Activated gamma-delta T cell treated with anti-CD3 and anti-CD28 coated beads, Interleukin-2, amount 50 U/mL, for 16 hours (primary cell): ENCODE data around the gene NAT10.

Experiments used
- DNase-seq: peaks from one replicate; pipeline ENCODE4 v3.0.0-alpha.2; 2020; ENCODE audit warnings: low read depth

Gene NAT10

DNA sequence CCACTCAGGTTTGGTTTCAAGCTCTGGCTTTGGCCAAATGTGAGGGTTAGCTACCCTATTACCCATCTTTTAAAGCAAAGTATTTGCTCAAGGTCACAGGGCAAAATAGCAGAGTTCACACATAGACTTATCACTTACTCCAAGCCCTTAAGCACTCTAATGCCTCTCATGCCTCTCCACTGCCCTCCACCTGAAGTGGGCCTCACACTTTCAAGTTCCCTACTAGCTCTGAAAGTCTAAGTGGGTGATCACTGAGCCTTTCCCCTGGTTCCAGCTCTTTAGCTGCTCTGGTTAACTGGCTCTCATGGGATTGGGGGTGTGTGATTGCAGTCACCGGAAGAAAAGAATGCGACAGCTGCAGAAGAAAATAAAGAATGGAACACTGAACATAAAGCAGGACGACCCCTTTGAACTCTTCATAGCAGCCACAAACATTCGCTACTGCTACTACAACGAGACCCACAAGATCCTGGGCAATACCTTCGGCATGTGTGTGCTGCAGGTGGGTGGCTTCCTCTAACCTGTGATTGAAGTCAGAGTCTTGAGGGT is 6.4 kb downstream of the NAT10 start:
- no peak for DNase-seq

DNA sequence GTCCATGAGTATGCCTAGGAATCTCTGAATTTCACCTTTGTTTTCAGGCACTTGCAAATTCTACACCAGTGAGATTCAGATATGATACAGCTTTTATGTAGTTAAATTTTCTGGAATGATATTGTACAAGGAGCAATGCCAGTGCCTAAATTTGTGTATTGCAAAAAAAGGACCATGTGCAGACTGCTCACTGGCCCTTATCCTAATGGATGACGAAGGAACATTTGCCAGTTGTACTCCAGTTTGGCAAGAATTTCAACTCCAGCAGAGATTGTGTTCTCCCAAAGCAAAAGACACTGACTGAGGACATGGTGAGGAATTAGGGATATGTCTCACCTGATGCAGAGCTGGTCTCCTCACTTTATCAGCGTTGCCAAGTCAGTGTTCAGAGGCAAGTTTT is 8.6 kb downstream of the NAT10 start:
- no peak for DNase-seq

DNA sequence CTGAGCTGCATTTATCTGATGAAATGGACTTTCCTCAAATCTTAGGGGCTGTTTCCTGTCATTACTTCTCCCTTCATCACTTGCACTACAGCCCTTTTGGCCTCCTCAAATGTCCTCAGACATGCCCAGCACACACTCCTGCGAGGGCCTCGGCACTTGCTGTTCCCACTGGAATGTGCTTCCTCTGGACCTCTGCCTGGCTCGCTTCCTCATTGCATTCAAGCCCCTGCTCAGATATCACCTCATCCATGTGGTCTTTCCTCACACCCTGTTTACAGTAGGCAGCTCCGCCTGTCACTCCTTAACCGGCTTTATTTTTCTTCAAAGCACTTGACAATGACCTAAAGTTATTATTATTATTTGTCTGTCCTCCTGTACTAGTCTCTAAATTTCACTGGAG is 9.0 kb downstream of the NAT10 start:
- no peak for DNase-seq

DNA sequence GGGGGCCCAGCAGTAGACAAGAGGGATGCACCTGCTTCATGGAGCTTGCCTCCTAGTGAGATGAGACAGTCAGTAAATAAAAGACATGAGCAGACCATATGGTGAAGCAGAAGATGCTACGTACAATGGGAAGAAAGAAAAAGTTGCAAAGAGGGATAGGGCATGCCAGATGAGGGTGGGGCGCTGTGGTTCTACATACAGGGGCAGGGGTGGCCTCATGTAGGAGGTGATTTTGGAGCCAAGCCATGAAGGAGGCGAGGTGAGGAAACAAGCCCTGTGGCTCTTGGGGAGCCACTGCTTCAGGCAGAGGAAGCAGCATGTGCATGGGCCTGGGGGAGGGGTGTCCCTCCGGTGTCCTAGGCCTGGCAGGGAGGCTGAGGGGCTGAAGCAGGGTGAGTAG is 15.2 kb downstream of the NAT10 start:
- DNase-seq = no peak

DNA sequence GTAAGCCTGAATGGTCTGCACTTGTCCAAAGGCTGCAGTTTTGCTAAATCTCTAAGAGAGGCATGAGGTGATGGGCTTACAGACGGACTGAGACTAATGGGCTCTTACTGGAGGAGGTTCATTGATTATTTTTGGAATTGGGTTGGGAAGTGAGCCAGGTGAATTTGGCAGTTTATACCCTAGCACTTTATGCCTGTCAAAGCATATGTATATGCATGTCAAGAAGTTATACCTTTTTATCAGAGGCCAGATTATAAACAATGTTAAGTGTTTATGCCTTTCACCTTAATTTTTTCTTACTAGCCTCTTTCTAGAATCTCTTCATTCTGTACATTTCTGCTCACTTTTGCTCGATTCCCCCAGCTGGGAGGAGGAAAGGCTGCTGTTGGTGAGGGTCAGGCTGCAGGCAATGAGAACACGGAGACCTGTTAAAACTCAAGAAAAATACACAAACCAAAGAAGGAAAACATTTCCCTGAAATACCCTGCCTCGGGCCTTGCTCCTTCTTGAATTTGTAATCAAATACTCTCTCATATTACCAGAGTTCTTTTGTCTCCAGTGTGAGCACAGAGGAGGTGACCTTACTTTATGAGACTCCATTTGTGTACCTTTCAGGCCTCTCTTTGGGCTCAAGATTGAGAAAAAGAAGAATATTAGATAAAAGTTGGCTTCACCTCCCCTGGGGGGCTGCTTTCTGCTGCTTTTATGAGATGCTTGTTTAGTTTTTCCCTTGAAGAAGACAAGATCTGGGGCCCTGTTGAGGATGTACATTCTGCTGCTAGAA is 19.6 kb downstream of the NAT10 start:
- DNase-seq = no peak

DNA sequence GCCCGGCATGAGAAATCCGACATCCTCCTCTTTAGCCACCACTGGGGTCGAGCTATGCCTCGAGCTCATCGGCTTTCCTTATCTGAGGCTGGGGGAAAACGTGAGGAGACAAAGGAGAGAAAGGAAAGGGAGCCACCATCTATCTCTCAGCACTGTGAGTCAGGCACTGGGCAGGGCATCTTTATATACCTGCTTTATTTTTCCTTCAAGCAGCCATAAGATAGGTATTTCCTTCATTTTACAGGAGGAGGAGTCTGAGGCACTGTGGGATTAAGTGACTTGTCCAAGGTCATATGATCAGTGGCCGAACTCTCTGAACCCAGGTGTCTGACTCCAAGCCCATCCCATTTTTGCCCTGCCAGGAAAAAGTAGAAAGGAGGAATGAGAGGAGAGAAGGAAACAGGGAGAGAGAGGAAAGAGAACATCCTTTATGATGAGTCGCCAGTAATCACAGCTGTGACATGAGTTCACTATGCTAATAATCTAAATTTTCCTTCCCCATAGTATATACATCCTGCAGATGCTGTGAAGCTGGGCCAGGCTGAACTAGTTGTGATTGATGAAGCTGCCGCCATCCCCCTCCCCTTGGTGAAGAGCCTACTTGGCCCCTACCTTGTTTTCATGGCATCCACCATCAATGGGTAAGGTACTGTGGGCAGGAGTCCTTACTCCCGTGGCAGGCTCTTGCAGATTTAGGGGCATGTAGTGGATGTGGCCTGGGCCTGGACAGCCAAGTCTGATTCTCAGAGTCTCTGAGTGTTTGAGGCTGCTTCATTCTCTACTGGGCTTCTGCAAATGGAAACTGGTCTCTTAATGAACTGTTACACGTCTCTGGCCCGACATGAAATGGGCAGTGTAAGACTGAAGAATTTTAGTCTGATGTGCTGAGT is 21.8 kb downstream of the NAT10 start:
- DNase-seq = no peak

DNA sequence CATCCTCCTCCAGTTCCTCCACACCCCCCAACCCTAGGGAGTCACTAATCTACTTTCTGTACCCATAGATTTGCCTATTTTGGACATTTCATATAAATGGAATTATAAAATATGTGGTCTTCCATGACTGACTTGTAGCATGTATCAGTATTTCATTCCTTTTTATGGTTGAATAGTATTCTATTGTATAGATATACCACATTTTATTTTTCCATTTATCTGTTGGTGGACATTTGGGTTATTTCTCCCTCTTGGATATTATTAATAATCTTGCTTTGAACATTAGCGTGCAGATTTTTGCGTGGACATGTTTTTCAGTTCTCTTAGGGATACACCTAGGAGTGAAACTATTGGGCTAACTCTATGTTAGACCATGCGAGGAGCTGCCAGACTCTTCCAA is 23.4 kb downstream of the NAT10 start:
- DNase-seq = no peak

DNA sequence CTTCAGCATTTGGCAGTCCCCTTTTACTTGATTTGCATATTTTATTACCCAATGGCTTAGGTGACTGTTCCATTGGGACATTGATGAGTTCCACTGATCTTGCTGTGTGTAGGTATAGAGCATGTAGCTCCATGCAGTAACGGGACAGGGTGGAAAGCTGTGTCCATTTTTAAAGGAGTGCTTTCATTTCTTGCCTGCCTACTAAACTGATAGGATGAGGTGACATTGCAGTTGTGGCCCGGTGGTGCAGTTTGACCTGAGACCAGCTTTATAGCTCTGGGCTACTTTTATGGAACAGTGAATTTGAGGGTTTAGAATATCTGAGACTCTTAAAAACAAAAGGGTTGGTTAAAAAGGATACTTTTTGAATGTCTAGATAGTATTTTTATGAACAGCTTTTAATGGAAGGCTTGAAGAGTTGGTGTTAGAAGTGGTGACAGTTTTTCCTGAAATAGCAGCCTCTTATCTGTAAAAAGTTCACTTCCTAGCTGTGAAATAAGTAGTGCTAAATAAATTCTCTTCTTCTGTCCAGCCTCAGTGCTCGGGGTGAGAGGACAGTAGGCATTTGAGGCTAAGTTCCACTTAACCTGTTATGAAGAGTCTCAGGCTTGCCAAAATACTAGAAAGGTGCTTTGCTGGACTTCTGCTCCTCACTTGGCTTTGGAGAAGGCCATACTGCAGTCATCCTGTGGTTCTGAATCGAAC is 27.0 kb downstream of the NAT10 start:
- no peak for DNase-seq

DNA sequence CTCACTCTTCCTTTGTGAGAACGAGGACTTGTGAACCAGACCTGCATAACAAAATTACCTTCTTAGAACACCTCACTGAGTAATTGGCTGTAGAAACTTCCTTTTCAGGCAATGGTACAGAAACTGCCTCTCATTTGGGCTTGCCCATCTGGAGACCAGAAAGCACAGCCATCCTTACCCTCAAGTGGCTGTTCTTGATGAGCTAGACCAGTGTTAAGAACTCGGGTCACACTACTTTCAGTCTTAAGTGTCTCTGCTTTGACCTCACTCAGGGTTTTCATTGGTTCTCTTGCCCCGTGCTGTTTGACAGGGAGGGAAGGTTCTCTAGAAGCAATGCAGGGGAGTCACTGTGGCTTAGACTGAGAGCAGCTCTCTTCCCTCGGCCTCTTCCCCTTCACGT is 29.3 kb downstream of the NAT10 start:
- no peak for DNase-seq

DNA sequence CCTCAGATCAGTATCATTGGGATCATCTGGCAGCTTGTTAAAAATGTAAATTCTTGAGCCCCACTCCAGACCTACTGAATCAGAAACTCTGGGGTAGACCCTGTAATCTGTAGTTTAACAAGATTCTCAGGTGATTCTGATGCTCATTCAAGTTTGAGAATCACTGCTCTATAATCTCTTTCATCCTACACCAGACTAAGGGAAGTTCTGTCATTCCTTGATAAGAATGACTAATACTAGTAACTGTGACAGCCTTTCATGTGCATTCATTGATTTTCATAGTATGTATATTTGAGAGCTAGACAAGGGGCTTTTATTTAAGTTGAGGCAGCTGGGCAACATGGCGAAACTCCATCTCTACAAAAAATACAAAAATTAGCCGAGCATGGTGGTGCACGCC is 30.0 kb downstream of the NAT10 start:
- DNase-seq = no peak

DNA sequence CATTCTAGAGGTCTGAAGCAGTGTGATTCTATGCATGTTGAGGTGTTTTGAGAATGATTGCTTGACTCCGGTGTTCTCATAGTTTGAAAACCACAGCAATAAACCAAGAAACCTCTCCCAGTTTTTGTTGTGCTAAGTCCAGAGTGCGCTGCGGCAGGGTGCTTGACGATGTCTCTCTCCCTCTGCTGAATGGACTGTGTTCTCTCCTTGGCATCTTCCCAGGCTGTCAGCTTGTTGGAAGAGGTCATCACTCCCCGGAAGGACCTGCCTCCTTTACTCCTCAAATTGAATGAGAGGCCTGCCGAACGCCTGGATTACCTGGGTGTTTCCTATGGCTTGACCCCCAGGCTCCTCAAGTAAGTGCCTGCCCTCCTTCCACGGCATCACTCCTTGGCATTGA is 31.0 kb downstream of the NAT10 start:
- no peak for DNase-seq

DNA sequence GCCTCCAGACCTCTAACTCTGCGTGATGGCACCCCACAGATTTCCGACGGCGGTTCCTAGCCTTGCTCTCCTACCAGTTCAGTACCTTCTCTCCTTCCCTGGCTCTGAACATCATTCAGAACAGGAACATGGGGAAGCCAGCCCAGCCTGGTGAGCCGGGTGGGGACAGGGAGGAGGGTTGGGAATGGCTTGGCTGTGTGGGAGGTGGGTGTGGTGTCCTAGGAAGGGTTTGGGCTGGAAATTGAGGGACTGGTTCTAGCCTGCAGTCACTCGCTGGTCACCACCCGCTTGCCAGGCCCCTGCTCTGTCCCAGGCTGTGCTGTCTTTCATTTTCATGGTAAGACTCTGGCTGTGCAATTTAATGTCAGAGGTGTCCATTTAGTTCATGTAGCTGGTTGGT is 33.9 kb downstream of the NAT10 start:
- DNase-seq = no peak

DNA sequence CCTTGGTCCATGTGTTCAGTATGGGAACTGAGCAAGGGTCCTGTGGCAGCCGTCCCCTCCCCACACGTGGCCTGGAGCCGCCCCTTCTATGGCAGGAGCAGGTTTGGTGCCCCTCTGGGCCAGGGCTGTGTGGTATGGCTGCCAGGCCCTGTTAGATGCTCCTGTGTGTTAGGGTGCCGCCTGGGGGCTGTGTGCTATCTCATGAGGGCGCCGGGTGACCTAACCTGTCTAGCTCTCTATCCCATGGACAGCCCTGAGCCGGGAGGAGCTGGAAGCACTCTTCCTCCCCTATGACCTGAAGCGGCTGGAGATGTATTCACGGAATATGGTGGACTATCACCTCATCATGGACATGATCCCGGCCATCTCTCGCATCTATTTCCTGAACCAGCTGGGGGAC is 34.7 kb downstream of the NAT10 start:
- DNase-seq = no peak

DNA sequence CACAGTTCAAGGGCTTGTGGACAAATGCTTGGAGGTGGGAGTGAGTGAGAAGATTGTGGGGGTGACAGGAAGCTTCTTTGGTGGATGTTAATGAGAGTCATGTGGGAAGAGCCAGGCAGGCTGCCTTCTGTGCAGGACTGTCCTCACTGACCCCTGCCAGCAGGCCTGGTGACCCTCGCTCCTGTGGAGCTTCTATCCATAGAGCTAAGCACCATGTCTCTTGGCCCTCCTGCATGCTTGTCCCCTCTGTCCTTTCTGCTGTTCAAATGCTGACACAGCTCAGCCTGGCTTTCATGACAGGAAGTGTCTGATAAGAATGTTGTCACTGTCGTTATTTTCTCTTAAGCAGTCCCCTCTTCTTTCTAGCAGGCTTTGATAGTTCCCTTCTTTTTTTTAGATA is 37.6 kb downstream of the NAT10 start:
- DNase-seq = no peak

DNA sequence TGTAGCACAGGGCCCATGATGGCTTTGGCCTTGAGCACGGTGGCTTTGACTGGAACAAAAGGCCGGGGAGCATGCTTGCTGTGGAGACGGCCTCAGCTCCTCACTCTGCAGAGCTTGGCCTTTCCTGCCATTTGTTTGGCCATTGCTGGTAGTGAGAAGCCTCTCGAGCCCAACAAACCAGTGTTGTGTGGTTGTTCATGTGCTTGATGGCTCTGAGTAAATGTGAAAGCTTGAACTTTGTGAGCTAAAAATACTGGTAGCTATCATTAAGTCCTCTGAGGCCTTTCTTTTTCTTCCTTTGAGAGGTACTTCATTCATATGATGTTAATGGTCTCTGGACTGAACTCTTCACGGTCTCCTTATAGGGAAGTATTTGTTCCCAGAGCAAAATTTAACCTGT is 39.6 kb downstream of the NAT10 start:
- no peak for DNase-seq

DNA sequence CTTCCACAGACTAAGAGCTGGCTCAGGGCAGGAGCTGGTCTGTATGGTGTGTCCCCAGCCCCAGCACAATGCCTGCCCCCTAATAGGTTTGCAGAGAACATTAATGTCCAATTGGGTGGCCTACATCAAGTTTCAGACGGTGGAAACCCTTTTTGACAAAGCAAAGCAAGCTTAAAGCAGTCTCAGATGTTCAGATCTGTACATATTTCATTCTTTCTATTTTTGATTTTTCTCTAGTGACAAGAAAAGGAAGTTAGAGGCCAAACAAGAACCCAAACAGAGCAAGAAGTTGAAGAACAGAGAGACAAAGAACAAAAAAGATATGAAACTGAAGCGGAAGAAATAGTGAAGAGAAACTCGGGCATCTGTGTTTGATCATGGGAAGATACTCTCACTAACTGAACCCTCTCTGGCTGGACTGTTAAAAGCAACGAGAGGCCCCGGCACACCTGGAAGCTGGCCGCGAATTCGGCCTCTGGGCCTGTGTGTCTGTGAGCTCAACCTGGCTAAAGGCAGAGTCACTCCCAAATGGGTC is 40.5 kb downstream of the NAT10 start:
- no peak for DNase-seq

DNA sequence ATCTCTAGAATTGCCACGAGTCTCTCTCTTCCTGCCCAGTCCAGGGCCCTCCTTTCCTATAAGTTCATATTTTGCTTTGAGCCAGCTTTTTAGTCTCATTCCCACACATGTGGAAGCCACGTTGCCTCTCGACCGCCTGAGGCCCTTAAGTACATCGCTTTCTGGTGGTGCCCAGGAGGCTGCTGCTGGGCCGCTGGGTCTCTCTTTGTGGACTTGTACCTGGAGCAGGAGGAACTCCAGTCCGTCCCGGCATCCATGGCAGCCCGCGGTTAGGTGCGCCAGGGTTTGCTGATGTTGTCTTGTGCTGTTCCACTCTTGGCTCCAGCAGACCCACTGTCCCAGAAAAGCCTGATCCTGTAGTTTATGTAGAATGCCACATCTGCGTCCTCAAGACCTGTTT is 41.0 kb downstream of the NAT10 start:
- DNase-seq = no peak

DNA sequence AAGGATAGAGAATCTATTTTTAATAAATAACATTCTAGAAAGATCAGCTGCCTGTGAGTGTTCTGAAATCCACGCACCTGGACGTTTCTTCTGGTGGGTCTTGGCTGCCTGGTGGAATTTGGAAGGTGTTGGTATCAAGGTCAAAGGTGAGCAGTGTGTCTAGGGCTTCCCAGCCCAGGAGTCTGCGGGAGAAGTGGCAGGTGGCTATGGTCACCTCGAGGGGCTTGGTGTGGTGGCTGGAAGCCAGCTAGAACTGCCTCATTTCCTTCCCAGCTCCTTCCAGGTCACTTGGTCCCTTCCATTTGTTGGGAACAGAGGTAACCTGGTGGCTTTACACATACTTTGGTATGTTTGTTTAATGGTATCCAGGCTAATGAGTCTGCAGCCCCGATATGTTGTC is 41.4 kb downstream of the NAT10 start:
- DNase-seq = no peak

DNA sequence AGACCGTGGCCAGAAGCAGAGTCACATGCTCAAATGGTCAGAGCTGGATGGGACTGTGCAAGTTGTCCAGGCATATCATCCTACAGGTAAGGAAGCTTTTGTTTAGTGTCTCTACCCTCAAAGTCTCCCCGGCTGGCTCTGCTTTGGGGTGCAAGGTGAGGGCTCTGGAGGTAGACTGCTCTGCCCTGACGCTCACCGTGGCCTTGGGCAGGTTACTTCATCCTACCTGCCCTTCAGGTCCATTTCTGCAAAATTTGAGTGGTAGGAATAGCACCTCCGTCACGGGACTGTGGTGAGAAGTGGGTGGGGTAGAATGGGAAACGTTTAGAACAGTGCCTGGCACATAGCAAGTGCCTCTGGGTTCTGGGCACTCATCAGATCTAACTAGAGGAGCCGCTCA is 42.2 kb downstream of the NAT10 start:
- DNase-seq = no peak

DNA sequence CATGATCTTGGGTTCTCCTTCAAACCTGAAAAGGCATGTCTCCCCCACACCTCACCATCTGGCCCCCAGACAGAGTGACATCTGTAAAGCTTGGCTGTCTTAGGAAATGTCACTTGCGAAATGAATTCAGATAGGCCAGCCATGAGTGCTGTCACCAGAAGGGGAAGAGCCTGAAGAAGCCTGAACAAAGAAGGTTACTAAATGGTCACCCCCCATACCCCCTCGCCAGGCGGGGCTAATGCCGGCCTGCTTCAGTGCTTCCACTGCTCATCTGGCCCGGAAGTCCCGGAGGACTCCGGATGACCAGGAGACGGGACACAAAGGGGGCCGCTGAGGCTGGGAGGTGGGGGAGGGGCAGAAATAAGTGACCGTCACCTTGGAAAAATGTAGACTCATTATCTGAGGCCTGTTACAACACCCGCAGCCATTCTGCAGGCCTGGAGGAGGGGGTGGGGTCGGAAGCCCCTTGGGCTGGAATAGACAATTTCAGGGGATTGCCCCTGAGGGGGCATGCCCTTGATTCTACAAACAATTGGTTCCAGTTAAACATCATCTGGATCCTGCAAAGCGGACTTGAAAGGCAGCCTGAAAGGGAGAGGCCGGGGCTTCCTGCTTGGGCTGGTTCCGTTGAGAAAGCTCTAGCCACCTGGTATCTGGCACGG is 43.2 kb downstream of the NAT10 start:
- DNase-seq = no peak

DNA sequence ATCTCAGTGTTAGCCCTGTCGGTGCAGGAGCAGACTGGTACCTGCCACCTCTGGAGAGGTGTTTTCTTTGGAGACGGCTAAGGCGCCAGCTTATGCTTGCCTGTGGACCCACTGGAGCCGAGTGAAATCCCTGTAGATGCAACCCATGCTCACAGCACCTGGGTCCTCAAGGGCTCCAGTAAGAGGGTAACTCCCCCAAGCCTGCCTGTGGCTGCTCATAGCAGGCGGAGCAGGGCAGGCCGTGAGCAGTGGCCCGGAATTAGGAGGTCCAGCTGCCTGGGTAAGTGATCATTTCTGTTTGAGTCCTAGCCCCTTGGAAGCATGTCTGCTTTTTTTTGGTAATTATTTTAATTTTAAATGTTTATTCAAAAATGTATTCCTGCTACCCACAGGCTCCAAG is 43.8 kb downstream of the NAT10 start:
- DNase-seq = no peak

DNA sequence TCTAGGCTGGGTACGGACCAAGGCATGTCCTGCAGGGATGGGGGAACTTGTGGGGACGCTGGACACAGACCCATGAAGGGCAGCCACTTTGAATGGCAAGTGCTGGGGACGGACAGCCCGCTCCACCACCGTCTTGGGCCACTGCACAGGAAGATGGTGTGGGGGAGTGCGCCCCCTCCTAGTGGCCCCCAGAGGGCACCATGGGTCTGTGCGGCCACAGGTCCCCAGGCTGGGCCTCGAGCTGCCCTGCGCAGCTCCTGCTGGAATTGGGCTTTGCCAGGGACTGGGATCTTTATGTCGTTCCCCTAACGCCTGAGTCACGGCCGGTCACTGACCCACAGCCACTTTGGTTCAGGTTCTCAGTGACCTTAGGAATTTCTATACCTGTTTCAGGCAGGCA is 44.4 kb downstream of the NAT10 start:
- no peak for DNase-seq
